Keratinocyte (primary cell): ENCODE results near the gene DIAPH2. TPM values are rescaled to one million over a fixed set of nuclear protein-coding genes. Genes with fewer than 3 reads are reported as not detected.

Experiments used
- DNase-seq: peaks from one replicate; pipeline ENCODE4 v3.0.0-alpha.2; 2011; ENCODE audit warnings: low read depth, missing footprints, low spot score
- FAIRE-seq: peaks from 2 replicates; lab custom pipeline; 2011; peaks lifted over from hg19 to GRCh38; lab: Jason Lieb, UNC
- H2AFZ ChIP-seq: 2 replicates; pipeline ENCODE4 v1.6.0; 2012; ENCODE audit warnings: low read length, control low read depth, inconsistent platforms; ENCODE audit not compliant: control insufficient read depth
- H3K27ac ChIP-seq: 2 replicates; pipeline ENCODE4 v1.5.1; 2011; ENCODE audit warnings: low read length; ENCODE audit not compliant: control insufficient read depth, insufficient read depth
- H3K27me3 ChIP-seq: 3 replicates; pipeline ENCODE4 v1.6.0; 2011; ENCODE audit warnings: low read length; ENCODE audit not compliant: control insufficient read depth, insufficient read depth; ENCODE audit errors: extremely low read depth
- H3K36me3 ChIP-seq, 2 experiments: 2 replicates in 1 of 2; 3 replicates in 1 of 2; pipeline ENCODE4 v1.5.1; 2011; ENCODE audit warnings: low read length in 2 of 2, mild to moderate bottlenecking in 1 of 2; ENCODE audit not compliant: control insufficient read depth in 2 of 2, insufficient read depth in 2 of 2; ENCODE audit errors: extremely low read depth in 1 of 2
- H3K4me1 ChIP-seq: 3 replicates; pipeline ENCODE4 v1.5.1; 2011; ENCODE audit warnings: low read length; ENCODE audit not compliant: control insufficient read depth, insufficient read depth; ENCODE audit errors: extremely low read depth
- H3K4me2 ChIP-seq: 3 replicates; pipeline ENCODE4 v1.6.0; 2011; ENCODE audit warnings: low read depth, low read length; ENCODE audit not compliant: control insufficient read depth, insufficient read depth; ENCODE audit errors: extremely low read depth
- H3K4me3 ChIP-seq, 3 experiments: fragments of 200-600 bp in 1 of 3; sonication (generic) in 1 of 3; 2 replicates in 2 of 3; 3 replicates in 1 of 3; pipeline ENCODE4 v1.5.1; 2011 to 2016; ENCODE audit warnings: low read length in 3 of 3, mild to moderate bottlenecking in 3 of 3, control low read depth in 2 of 3, inconsistent platforms in 1 of 3, low read depth in 1 of 3, mixed read lengths in 1 of 3, mixed run types in 1 of 3, moderate library complexity in 1 of 3; ENCODE audit not compliant: control insufficient read depth in 2 of 3, insufficient read depth in 2 of 3; ENCODE audit errors: extremely low read depth in 1 of 3
- H3K79me2 ChIP-seq: 2 replicates; pipeline ENCODE4 v1.6.0; 2012; ENCODE audit warnings: low read length; ENCODE audit not compliant: control insufficient read depth, insufficient read depth
- H3K9ac ChIP-seq: 3 replicates; pipeline ENCODE4 v1.6.0; 2011; ENCODE audit warnings: low read length; ENCODE audit not compliant: control insufficient read depth, insufficient read depth; ENCODE audit errors: extremely low read depth
- H3K9me1 ChIP-seq: 3 replicates; pipeline ENCODE4 v1.6.0; 2011; ENCODE audit warnings: low read length; ENCODE audit not compliant: control insufficient read depth, insufficient read depth; ENCODE audit errors: extremely low read depth
- H3K9me3 ChIP-seq: 2 replicates; pipeline ENCODE4 v1.5.1; 2012; ENCODE audit warnings: low read depth, low read length; ENCODE audit not compliant: control insufficient read depth
- H4K20me1 ChIP-seq: 3 replicates; pipeline ENCODE4 v1.6.0; 2011; ENCODE audit warnings: low read length; ENCODE audit not compliant: control insufficient read depth, insufficient read depth; ENCODE audit errors: extremely low read depth
- CTCF ChIP-seq, 3 experiments: IDR thresholded peaks in 1 of 3; conservative IDR thresholded peaks in 1 of 3; optimal IDR thresholded peaks in 1 of 3; 2 replicates in 2 of 3; 3 replicates in 1 of 3; pipeline versions ENCODE3 to v1.5.1; 2011; ENCODE audit warnings: low read length in 3 of 3, mild to moderate bottlenecking in 3 of 3, moderate library complexity in 2 of 3, control low read depth in 1 of 3, inconsistent platforms in 1 of 3; ENCODE audit not compliant: insufficient read depth in 2 of 3; ENCODE audit errors: extremely low read depth in 1 of 3
- EZH2 ChIP-seq: IDR thresholded peaks from one replicate; pipeline ENCODE4 v1.6.1; 2012; ENCODE audit warnings: inconsistent platforms, mild to moderate bottlenecking, low read length, moderate library complexity
- dilution Hi-C: fragments of 300-500 bp; cut with MboI; formaldehyde crosslinking; loops from one replicate; pipeline ENCODE4 v1.7.0; 2020; ENCODE audit warnings: low sequenced_read_pairs; ENCODE audit not compliant: extremely low pct_ligation_motif_present
- polyA plus RNA-seq, 5 experiments: library from polyadenylated mRNA; depleted of rRNA in 3 of 5; stranded (reverse) in 3 of 5; stranded (forward) in 1 of 5; unstranded in 1 of 5; fragments of >200 nt; gene quantifications; 1 replicate in 1 of 5; 2 replicates in 3 of 5; 3 replicates in 1 of 5; pipeline versions ENCODE4 v1.2.1 to v1.2.3, GENCODE V29; 2011 to 2012; ENCODE audit warnings: missing spikeins in 2 of 5, low read depth in 1 of 5, low replicate concordance in 1 of 5

The DIAPH2 gene
- polyA plus RNA-seq, 1 donor (not counting 4 experiments of a cell fraction or from before 2014, with no cell fraction given): 7.4 TPM

GRCh38 chrX:96835660-96836289, 151.1 kb downstream of the DIAPH2 start:
- Histone ChIP-seq H3K9ac (no peak overlapping the region), H2AFZ (no peak overlapping the region), H3K27me3 (no peaks in the 10 kb centered on the region), H3K9me1 (no peaks in the 10 kb centered on the region), H3K4me1 (peaks cover 5% of the 10 kb centered on the region), H3K36me3 (no peaks in the 10 kb centered on the region), H3K79me2 (no peaks in the 10 kb centered on the region), H3K4me2 (no peak overlapping the region), H4K20me1 (no peaks in the 10 kb centered on the region), H3K9me3 (no peaks in the 10 kb centered on the region), H3K27ac (no peak overlapping the region), H3K4me3 (no peak overlapping the region)
- DNase-seq: no peak
- FAIRE-seq: no peak
- TF ChIP-seq CTCF (optimal IDR thresholded peaks at IDR 0.05 in 1 of 3, IDR thresholded peaks at IDR 0.05 in 1 of 3, conservative IDR thresholded peaks at IDR 0.05 in 1 of 3; ENCODE audit: extremely low read depth in 1 of 3, insufficient read depth in 2 of 3, low read length in 3 of 3): no peak
- TF ChIP-seq EZH2: no peak
- dilution Hi-C loops: no loop called here

GRCh38 chrX:96837808-96838207, 153.2 kb downstream of the DIAPH2 start:
- FAIRE-seq: no peak
- Histone ChIP-seq H3K4me1 (peaks cover 5% of the 10 kb centered on the region), H3K27ac (no peak overlapping the region), H3K27me3 (no peaks in the 10 kb centered on the region), H3K4me2 (no peak overlapping the region), H3K4me3 (no peak overlapping the region), H3K79me2 (no peaks in the 10 kb centered on the region), H4K20me1 (no peaks in the 10 kb centered on the region), H2AFZ (no peak overlapping the region), H3K9me3 (no peaks in the 10 kb centered on the region), H3K36me3 (no peaks in the 10 kb centered on the region), H3K9me1 (no peaks in the 10 kb centered on the region), H3K9ac (no peak overlapping the region)
- TF ChIP-seq EZH2 (no peak), CTCF (optimal IDR thresholded peaks at IDR 0.05 in 1 of 3, IDR thresholded peaks at IDR 0.05 in 1 of 3, conservative IDR thresholded peaks at IDR 0.05 in 1 of 3; ENCODE audit: extremely low read depth in 1 of 3, insufficient read depth in 2 of 3, low read length in 3 of 3) (no peak)
- dilution Hi-C loops: no loop called here
- DNase-seq: no peak
